Measurements from ENCODE around the gene MPP4.
A peak's percentile ranks its signal among the peaks of the same experiment; 100 is the strongest.

The MPP4 gene

DNA sequence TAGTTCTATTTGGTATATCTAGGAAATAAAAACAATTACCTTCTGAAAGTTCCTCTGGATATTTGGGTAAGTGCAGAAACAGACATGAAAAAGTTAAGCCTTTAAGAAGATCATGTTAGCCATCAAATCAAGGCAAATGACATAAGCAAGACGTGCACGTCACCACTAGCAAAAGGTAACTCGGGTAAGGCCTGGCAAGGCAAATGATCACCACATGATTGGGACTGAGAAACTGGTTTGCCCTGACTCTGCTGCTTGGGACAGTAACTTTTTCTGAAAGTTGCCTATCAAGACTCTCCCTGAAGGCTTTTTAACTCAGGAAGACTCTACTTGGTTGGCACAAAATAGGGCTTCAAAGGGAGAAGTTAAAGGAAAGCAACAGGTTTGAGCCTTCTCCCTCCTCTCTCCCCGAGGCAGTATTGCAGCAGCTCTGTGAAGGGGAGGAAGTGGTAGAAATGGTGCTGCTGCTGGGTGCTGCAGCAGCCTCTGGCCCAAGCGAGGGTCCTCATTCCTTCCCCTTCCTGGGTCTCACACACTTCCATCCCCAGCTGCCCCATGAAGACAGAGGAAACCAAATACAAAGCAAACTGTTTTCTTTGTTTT is 38.0 kb downstream of the MPP4 start:
- H3K36me3 ChIP-seq = no peaks in the 10 kb centered on the region
- DNase-seq = peak; percentile 54
- no peaks in the 10 kb centered on the region for H3K27me3 ChIP-seq (ENCODE audit: insufficient read depth, low read depth, severe bottlenecking)
- no peaks in the 10 kb centered on the region for H3K9me3 ChIP-seq (ENCODE audit: severe bottlenecking)
- H3K4me3 ChIP-seq (ENCODE audit: low read depth, low read length) = no peak overlapping the region
- TF ChIP-seq, protein P1, sequence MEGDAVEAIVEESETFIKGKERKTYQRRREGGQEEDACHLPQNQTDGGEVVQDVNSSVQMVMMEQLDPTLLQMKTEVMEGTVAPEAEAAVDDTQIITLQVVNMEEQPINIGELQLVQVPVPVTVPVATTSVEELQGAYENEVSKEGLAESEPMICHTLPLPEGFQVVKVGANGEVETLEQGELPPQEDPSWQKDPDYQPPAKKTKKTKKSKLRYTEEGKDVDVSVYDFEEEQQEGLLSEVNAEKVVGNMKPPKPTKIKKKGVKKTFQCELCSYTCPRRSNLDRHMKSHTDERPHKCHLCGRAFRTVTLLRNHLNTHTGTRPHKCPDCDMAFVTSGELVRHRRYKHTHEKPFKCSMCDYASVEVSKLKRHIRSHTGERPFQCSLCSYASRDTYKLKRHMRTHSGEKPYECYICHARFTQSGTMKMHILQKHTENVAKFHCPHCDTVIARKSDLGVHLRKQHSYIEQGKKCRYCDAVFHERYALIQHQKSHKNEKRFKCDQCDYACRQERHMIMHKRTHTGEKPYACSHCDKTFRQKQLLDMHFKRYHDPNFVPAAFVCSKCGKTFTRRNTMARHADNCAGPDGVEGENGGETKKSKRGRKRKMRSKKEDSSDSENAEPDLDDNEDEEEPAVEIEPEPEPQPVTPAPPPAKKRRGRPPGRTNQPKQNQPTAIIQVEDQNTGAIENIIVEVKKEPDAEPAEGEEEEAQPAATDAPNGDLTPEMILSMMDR (IDR thresholded peaks at IDR 0.05; ENCODE audit: low read depth, low read length) = no peak
- H3K27ac ChIP-seq = no peak overlapping the region

DNA sequence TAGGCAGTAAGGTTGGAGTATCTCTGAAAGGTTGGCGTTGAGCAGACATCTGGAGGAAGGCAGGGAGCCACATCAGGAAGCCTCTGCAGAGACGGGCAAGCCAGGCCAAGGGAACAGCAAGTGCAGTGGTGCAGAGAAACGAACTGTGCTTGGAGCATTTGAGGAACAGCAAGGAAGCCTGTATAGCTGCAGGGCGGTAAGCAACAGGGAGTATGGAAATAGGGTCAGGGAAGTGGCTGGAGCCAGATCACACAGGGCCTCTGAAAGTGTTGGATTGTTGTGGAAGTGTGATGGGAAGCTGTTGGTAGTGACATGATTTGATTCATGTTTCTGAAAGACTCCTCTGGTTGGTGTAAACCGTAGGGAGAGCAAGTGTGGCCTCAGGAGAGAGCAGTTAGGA is 41.7 kb downstream of the MPP4 start:
- no peak for DNase-seq

DNA sequence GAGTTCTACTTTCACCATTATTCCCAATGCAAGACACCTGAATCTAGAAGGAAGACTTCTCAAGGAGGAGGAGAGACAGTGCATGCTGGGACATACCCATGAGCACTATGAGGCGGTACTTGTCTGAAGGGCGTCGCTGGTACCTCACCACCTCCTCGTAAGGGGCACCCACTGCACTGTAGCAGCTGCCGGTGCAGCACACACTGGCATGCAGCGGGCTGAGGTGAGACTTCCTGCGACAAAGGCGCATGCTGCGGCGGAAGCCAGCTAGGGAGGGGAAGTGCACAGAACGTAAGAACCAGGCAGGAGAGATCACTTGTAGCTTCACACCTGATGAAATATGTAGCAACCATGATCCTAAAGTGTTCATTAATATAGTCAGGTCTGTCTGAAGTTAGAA is 42.3 kb downstream of the MPP4 start:
- TF ChIP-seq, protein P1 (IDR thresholded peaks at IDR 0.05; ENCODE audit: low read depth, low read length) = no peak
- Histone ChIP-seq H3K4me3 (ENCODE audit: low read depth, low read length) (no peak overlapping the region), H3K27me3 (ENCODE audit: insufficient read depth, low read depth, severe bottlenecking) (no peaks in the 10 kb centered on the region), H3K36me3 (no peaks in the 10 kb centered on the region), H3K9me3 (ENCODE audit: severe bottlenecking) (no peaks in the 10 kb centered on the region), H3K27ac (no peak overlapping the region)
- DNase-seq = no peak

More for the DNA sequence above, 41.7 kb downstream of the MPP4 start:
- no peaks in the 10 kb centered on the region for H3K9me3 ChIP-seq (ENCODE audit: severe bottlenecking)
- no peak overlapping the region for H3K27ac ChIP-seq
- TF ChIP-seq, protein P1 (IDR thresholded peaks at IDR 0.05; ENCODE audit: low read depth, low read length) = no peak
- no peaks in the 10 kb centered on the region for H3K27me3 ChIP-seq (ENCODE audit: insufficient read depth, low read depth, severe bottlenecking)
- H3K4me3 ChIP-seq (ENCODE audit: low read depth, low read length) = no peak overlapping the region
- H3K36me3 ChIP-seq = no peaks in the 10 kb centered on the region

DNA sequence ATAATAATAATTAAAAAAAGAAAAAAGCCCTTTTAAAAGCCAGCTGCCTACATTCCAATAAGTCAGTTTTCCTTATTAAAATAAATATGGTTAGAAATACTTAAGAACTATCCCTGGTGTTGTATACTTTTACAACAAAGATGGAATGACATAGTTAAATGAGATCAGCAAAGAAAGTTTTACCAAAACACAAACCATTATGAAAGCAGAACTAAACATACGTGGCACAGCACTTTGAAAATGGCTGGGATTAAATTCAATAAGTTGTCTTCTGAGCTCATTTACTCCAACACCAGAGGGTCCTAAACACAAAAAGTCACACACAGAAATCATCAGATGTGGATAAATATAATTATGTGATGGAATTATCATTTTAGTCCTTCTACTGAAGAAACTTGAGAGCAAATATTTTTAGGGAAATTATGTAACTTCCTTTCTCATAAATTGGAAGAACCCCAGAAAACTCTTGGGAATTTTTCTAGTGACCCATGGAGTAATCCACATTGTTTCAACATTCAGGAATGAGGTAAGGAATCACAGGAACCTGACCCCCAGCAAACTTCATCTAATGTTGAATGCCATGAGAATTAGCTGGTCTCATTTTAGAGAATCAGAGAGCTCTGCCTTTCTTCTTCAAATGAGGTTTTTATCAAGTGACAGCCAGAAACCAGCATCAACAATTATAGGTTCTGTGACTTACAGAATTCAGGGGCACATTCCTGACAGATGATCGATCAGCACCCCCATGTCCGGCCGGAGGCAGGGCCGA is 43.6 kb downstream of the MPP4 start:
- H3K9me3 ChIP-seq (ENCODE audit: severe bottlenecking) = no peaks in the 10 kb centered on the region
- no peaks in the 10 kb centered on the region for H3K36me3 ChIP-seq
- H3K4me3 ChIP-seq (ENCODE audit: low read depth, low read length) = no peak overlapping the region
- TF ChIP-seq, protein P1 (IDR thresholded peaks at IDR 0.05; ENCODE audit: low read depth, low read length) = no peak
- DNase-seq = no peak
- H3K27me3 ChIP-seq (ENCODE audit: insufficient read depth, low read depth, severe bottlenecking) = no peaks in the 10 kb centered on the region
- no peak overlapping the region for H3K27ac ChIP-seq

DNA sequence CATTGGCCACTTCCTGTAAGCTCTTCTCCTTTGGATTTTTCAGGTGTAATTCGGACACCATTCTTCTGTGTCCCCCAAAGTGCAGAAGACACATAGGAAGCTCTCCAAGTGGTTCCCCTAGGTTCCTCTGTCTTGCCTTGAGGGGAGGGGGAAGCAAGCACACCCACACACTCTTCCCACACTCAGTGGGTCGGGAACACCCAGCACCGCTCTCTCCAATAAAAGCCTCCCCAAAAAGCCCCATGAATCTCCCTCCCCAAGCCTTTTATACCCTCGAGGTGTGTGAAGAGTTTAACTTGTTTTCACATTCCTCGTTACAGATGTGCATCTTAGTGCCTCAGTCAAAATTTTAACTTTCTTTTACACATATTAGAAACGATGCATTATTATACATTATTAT is 45.2 kb downstream of the MPP4 start:
- no peaks in the 10 kb centered on the region for H3K27me3 ChIP-seq (ENCODE audit: insufficient read depth, low read depth, severe bottlenecking)
- TF ChIP-seq, protein P1 (IDR thresholded peaks at IDR 0.05; ENCODE audit: low read depth, low read length) = no peak
- no peak for DNase-seq

More for the DNA sequence above, 45.2 kb downstream of the MPP4 start:
- no peak overlapping the region for H3K27ac ChIP-seq
- H3K36me3 ChIP-seq = no peaks in the 10 kb centered on the region
- H3K4me3 ChIP-seq (ENCODE audit: low read depth, low read length) = no peak overlapping the region
- H3K9me3 ChIP-seq (ENCODE audit: severe bottlenecking) = no peaks in the 10 kb centered on the region
